Measurements from ENCODE around the gene B3GLCT. TPM values are rescaled to one million over a fixed set of nuclear protein-coding genes. Genes with fewer than 3 reads are reported as not detected.

The B3GLCT gene
- total and polyA plus RNA-seq, 2 donors (not counting 3 experiments of a cell fraction or from before 2014, with no cell fraction given) = 5.2 to 14.6 TPM

Other genes with a start within 250 kb of the B3GLCT start
- gene HSPH1, start 38.1 kb upstream of the B3GLCT start, total RNA-seq = 98.1 and 124 TPM in 2 replicates
- gene HSPH1, start 38.1 kb upstream of the B3GLCT start, polyA plus RNA-seq = 10.9 and 15.8 TPM in 2 replicates

Measured in endothelial cell of umbilical vein (primary cell).